SK-N-SH (cell line): Measurements from ENCODE around the gene CCDC88C. TPM values are rescaled to one million over a fixed set of nuclear protein-coding genes. Genes with fewer than 3 reads are reported as not detected.

Experiments used
- CTCF ChIA-PET: fragments of 300-600, 350-600 bp; formaldehyde crosslinking; extraction: SDS; loops from one replicate; lab custom pipeline; 2021; lab: Yijun Ruan, JAX
- POLR2A ChIA-PET: fragments of 350-600 bp; sonication (Branson Sonifier 250); formaldehyde crosslinking; extraction: SDS; loops from one replicate; lab custom pipeline; 2020; ENCODE audit warnings: antibody characterized with exemption, inconsistent platforms; lab: Yijun Ruan, JAX
- DNase-seq: peaks from one replicate; pipeline ENCODE4 v3.0.0; 2012
- H2AFZ ChIP-seq: fragments of 200-600 bp; sonication (generic); 2 replicates; pipeline ENCODE4 v1.8.1; 2016; ENCODE audit warnings: antibody characterized with exemption, mild to moderate bottlenecking, low read depth
- H3F3A ChIP-seq: fragments of 200-600 bp; sonication (generic); replicated peaks from 2 replicates; pipeline ENCODE3; 2016; ENCODE audit warnings: antibody characterized with exemption, mild to moderate bottlenecking; ENCODE audit not compliant: insufficient read depth
- H3K27ac ChIP-seq, 2 experiments: fragments of 200-500 bp in 1 of 2; fragments of 200-600 bp in 1 of 2; sonication (Bioruptor generic) in 1 of 2; sonication (generic), shearing (Covaris generic) in 1 of 2; 2 replicates each; pipeline versions ENCODE4 v1.5.1 to v1.6.1; 2014 to 2016; ENCODE audit warnings: low read depth in 2 of 2, inconsistent platforms in 1 of 2, low read length in 1 of 2, mild to moderate bottlenecking in 1 of 2, mixed read lengths in 1 of 2
- H3K27me3 ChIP-seq: fragments of 200-600 bp; sonication (generic), shearing (Covaris generic); 2 replicates; pipeline ENCODE4 v1.6.1; 2016; ENCODE audit warnings: mixed run types; ENCODE audit not compliant: insufficient read depth
- H3K36me3 ChIP-seq, 2 experiments: fragments of 200-500 bp in 1 of 2; fragments of 200-600 bp in 1 of 2; sonication (Bioruptor generic) in 1 of 2; sonication (generic) in 1 of 2; replicated peaks in 1 of 2; 2 replicates each; pipeline versions ENCODE3 to v1.5.1; 2014 to 2016; ENCODE audit warnings: low read length in 1 of 2, mild to moderate bottlenecking in 1 of 2; ENCODE audit not compliant: insufficient read depth in 2 of 2, control insufficient read depth in 1 of 2
- H3K4me1 ChIP-seq, 2 experiments: fragments of 200-500 bp in 1 of 2; fragments of 200-600 bp in 1 of 2; sonication (Bioruptor generic) in 1 of 2; sonication (generic), shearing (Covaris generic) in 1 of 2; 2 replicates each; pipeline versions ENCODE4 v1.5.1 to v1.6.1; 2014 to 2016; ENCODE audit warnings: low read depth in 1 of 2, low read length in 1 of 2, mixed run types in 1 of 2; ENCODE audit not compliant: insufficient read depth in 2 of 2, control insufficient read depth in 1 of 2
- H3K4me2 ChIP-seq: fragments of 200-600 bp; sonication (generic), shearing (Covaris generic); 2 replicates; pipeline ENCODE4 v1.6.1; 2017; ENCODE audit warnings: mixed run types
- H3K4me3 ChIP-seq, 2 experiments: fragments of 200-500 bp in 1 of 2; fragments of 200-600 bp in 1 of 2; sonication (Bioruptor generic) in 1 of 2; sonication (generic), shearing (Covaris generic) in 1 of 2; 2 replicates each; pipeline versions ENCODE4 v1.5.1 to v1.8.1; 2014 to 2016; ENCODE audit warnings: low read depth in 2 of 2, inconsistent platforms in 1 of 2, low read length in 1 of 2, mild to moderate bottlenecking in 1 of 2, mixed read lengths in 1 of 2, moderate library complexity in 1 of 2
- H3K79me2 ChIP-seq: fragments of 200-600 bp; sonication (generic); 2 replicates; pipeline ENCODE4 v1.8.1; 2017; ENCODE audit warnings: mild to moderate bottlenecking; ENCODE audit not compliant: insufficient read depth
- H3K9ac ChIP-seq: fragments of 200-600 bp; sonication (generic); 2 replicates; pipeline ENCODE4 v1.6.1; 2017; ENCODE audit warnings: mixed run types
- H3K9me2 ChIP-seq: fragments of 200-600 bp; sonication (generic); 2 replicates; pipeline ENCODE4 v1.6.1; 2017; ENCODE audit warnings: mixed run types
- H3K9me3 ChIP-seq: fragments of 200-600 bp; sonication (generic); 2 replicates; pipeline ENCODE4 v1.6.1; 2017; ENCODE audit warnings: mixed run types, mild to moderate bottlenecking, moderate library complexity
- H4K20me1 ChIP-seq: fragments of 200-600 bp; sonication (generic); 2 replicates; pipeline ENCODE4 v1.6.1; 2017; ENCODE audit warnings: mild to moderate bottlenecking, mixed run types; ENCODE audit not compliant: insufficient read depth
- CHD2 ChIP-seq: fragments of 150-350 bp; IDR thresholded peaks from 2 replicates; pipeline ENCODE4 v1.6.1; 2018; ENCODE audit warnings: low read length; ENCODE audit not compliant: partially characterized antibody
- ELF1 ChIP-seq: IDR thresholded peaks from 2 replicates; pipeline ENCODE4 v1.4.0; 2012
- EP300 ChIP-seq, 2 experiments: IDR thresholded peaks; 2 replicates each; pipeline versions ENCODE4 v1.4.0 to v1.6.1; 2012; ENCODE audit warnings: borderline replicate concordance in 1 of 2, low read depth in 1 of 2, low read length in 1 of 2
- FOXM1 ChIP-seq: IDR thresholded peaks from 2 replicates; pipeline ENCODE4 v1.4.0; 2012; ENCODE audit warnings: low read depth, mild to moderate bottlenecking
- GABPA ChIP-seq: IDR thresholded peaks from 2 replicates; pipeline ENCODE4 v1.4.0; 2012; ENCODE audit warnings: low read depth, mild to moderate bottlenecking
- GATA2 ChIP-seq: sonication (generic); formaldehyde crosslinking; IDR thresholded peaks from 2 replicates; pipeline ENCODE4 v1.5.0; 2020; ENCODE audit warnings: mild to moderate bottlenecking, missing genetic modification reagents
- JUND ChIP-seq: IDR thresholded peaks from 2 replicates; pipeline ENCODE4 v1.4.0; 2012
- MEF2A ChIP-seq: IDR thresholded peaks from 2 replicates; pipeline ENCODE4 v1.4.0; 2012; ENCODE audit warnings: low read depth, borderline replicate concordance
- NRF1 ChIP-seq: IDR thresholded peaks from 2 replicates; pipeline ENCODE4 v1.6.1; 2012; ENCODE audit warnings: low read depth, mild to moderate bottlenecking, low read length
- RAD21 ChIP-seq: IDR thresholded peaks from 2 replicates; pipeline ENCODE4 v1.6.1; 2012; ENCODE audit warnings: mild to moderate bottlenecking, low read length
- TAF1 ChIP-seq: IDR thresholded peaks from 2 replicates; pipeline ENCODE4 v1.6.1; 2012; ENCODE audit warnings: low read depth, mild to moderate bottlenecking, low read length, moderate library complexity, borderline replicate concordance
- YY1 ChIP-seq: IDR thresholded peaks from 2 replicates; pipeline ENCODE4 v1.4.0; 2012; ENCODE audit warnings: low read depth, mild to moderate bottlenecking
- WGBS: methylation state at CpG from one replicate; pipeline ENCODE4 v1.1.6; 2017; ENCODE audit warnings: low lambda C conversion rate; 5-methylcytosine and 5-hydroxymethylcytosine counted together
- polyA plus RNA-seq, 3 experiments: library from polyadenylated mRNA; depleted of rRNA; stranded (reverse); fragments of >200 nt; gene quantifications; 2 replicates each; pipeline ENCODE4 v1.2.3, GENCODE V29; 2012
- TF ChIP-seq, protein P1 (sequence below): IDR thresholded peaks from 2 replicates; pipeline ENCODE4 v1.4.0; 2012; ENCODE audit warnings: low read depth, borderline replicate concordance
- TF ChIP-seq, protein P2 (sequence below): IDR thresholded peaks from 2 replicates; pipeline ENCODE4 v1.4.0; 2012; ENCODE audit warnings: low read depth
- TF ChIP-seq, protein P3 (sequence below): fragments of 150-350 bp; IDR thresholded peaks from 2 replicates; pipeline ENCODE4 v1.6.1; 2017; ENCODE audit warnings: antibody characterized with exemption, low read length, low read depth, borderline replicate concordance
- TF ChIP-seq, protein P4 (sequence below): fragments of 150-350 bp; IDR thresholded peaks from 2 replicates; pipeline ENCODE4 v1.6.1; 2016; ENCODE audit warnings: mild to moderate bottlenecking, low read depth, low read length
- TF ChIP-seq, protein P5 (sequence below): fragments of 200-600 bp; sonication (generic); IDR thresholded peaks from 2 replicates; pipeline ENCODE4 v1.6.1; 2017; ENCODE audit warnings: antibody characterized with exemption, mild to moderate bottlenecking, moderate library complexity
- TF ChIP-seq, protein P6 (sequence below): IDR thresholded peaks from 2 replicates; pipeline ENCODE4 v1.6.1; 2012; ENCODE audit warnings: mild to moderate bottlenecking, low read depth, low read length, moderate library complexity

The CCDC88C gene
- polyA plus RNA-seq, 1 of the 3 experiments (the other 2 are of a cell fraction) = 0.39 TPM

DNA sequence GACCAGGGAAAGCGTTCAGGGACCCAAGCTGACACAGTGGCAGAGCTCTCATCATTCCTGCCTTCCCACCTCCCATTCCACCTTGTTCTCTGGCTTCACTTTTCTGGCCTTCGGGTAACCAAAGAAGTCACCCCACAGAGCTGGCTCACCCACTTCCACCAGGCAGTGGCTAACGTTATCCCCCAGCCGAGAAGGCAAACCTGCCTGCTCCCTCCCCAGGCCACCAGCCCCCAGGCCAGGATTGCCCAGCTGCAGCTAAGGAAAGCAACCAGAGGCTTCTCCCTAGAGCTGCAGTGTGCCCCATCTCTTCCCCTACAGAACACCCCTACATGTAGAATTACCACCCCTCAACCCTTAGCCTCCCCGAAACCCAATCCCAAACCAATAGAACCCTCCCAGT lies 22.2 kb downstream of the CCDC88C start (continued):
- TF ChIP-seq, protein P1, sequence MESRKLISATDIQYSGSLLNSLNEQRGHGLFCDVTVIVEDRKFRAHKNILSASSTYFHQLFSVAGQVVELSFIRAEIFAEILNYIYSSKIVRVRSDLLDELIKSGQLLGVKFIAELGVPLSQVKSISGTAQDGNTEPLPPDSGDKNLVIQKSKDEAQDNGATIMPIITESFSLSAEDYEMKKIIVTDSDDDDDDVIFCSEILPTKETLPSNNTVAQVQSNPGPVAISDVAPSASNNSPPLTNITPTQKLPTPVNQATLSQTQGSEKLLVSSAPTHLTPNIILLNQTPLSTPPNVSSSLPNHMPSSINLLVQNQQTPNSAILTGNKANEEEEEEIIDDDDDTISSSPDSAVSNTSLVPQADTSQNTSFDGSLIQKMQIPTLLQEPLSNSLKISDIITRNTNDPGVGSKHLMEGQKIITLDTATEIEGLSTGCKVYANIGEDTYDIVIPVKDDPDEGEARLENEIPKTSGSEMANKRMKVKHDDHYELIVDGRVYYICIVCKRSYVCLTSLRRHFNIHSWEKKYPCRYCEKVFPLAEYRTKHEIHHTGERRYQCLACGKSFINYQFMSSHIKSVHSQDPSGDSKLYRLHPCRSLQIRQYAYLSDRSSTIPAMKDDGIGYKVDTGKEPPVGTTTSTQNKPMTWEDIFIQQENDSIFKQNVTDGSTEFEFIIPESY = no peak
- TF ChIP-seq, protein P2, sequence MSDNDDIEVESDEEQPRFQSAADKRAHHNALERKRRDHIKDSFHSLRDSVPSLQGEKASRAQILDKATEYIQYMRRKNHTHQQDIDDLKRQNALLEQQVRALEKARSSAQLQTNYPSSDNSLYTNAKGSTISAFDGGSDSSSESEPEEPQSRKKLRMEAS = no peak
- TF ChIP-seq TAF1 (no peak), JUND (no peak), ELF1 (no peak)

DNA sequence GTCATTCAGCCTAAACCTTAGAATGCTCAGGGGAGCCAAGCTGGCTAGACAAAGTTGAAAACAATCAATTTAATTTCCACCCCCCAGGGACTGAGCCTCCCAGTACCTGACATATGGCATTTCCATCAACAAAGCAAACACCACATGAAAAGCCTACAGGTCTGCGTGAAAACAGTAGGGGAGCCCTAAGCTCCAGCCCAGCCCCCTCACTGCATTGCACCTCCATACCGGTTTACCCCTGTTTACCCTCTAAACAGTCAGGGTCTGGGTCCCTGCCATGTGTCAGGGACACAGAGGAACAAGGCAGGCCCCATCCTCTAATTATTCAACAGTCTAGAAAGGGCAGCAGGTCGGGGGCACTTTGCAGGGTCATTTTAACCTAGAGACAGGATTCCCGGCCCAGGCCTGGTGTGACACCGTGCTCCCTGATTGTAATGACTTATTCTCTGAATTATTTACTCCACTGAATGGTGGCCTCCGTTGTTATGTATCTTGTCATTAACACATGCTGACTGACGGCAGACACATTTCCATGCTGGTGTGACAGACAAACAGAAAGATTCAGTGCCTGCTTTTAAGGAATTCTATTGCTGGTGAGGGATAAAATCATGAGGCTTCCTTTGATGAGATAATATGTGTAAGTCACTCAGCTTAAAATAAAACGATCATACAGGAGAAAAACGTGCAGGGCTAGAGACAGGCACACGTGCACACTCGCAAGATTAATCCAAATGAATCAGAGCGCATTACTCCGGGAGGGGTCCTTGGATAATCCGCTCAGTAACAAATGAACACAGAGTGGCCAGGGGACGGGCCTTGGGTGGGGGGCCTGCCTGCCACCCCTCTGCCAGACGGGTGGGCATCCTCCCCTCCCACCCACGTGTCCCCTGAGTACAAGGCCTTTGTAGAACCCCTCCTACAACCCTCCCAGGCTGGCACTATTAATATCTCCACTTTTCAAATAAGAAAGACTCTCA lies 23.2 kb downstream of the CCDC88C start:
- Histone ChIP-seq H3K79me2 (no peaks in the 10 kb centered on the region), H4K20me1 (no peaks in the 10 kb centered on the region), H3K4me1 (peaks cover 0 to 32% of the 10 kb centered on the region in 2 experiments; a peak in 1 of 4 replicates), H3K9me3 (no peaks in the 10 kb centered on the region), H3K9me2 (no peaks in the 10 kb centered on the region), H3K36me3 (no peaks in the 10 kb centered on the region), H3K27ac (no peak overlapping the region), H3K4me3 (no peak overlapping the region), H2AFZ (no peak overlapping the region), H3K4me2 (no peak overlapping the region), H3F3A (no peaks in the 10 kb centered on the region), H3K27me3 (peaks cover 8% of the 10 kb centered on the region; the same call in 1 of the 2 replicates), H3K9ac (no peak overlapping the region)
- TF ChIP-seq GABPA (no peak), YY1 (no peak), CHD2 (no peak), TAF1 (no peak), RAD21 (no peak), MEF2A (no peak), EP300 (IDR thresholded peaks at IDR 0.05; ENCODE audit: borderline replicate concordance in 1 of 2, low read depth in 1 of 2, low read length in 1 of 2) (no peak), FOXM1 (no peak), GATA2 (no peak), ELF1 (no peak), NRF1 (no peak)
- TF ChIP-seq, protein P3, sequence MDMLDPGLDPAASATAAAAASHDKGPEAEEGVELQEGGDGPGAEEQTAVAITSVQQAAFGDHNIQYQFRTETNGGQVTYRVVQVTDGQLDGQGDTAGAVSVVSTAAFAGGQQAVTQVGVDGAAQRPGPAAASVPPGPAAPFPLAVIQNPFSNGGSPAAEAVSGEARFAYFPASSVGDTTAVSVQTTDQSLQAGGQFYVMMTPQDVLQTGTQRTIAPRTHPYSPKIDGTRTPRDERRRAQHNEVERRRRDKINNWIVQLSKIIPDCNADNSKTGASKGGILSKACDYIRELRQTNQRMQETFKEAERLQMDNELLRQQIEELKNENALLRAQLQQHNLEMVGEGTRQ = no peak
- TF ChIP-seq, protein P4, sequence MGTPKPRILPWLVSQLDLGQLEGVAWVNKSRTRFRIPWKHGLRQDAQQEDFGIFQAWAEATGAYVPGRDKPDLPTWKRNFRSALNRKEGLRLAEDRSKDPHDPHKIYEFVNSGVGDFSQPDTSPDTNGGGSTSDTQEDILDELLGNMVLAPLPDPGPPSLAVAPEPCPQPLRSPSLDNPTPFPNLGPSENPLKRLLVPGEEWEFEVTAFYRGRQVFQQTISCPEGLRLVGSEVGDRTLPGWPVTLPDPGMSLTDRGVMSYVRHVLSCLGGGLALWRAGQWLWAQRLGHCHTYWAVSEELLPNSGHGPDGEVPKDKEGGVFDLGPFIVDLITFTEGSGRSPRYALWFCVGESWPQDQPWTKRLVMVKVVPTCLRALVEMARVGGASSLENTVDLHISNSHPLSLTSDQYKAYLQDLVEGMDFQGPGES = no peak
- TF ChIP-seq, protein P5, sequence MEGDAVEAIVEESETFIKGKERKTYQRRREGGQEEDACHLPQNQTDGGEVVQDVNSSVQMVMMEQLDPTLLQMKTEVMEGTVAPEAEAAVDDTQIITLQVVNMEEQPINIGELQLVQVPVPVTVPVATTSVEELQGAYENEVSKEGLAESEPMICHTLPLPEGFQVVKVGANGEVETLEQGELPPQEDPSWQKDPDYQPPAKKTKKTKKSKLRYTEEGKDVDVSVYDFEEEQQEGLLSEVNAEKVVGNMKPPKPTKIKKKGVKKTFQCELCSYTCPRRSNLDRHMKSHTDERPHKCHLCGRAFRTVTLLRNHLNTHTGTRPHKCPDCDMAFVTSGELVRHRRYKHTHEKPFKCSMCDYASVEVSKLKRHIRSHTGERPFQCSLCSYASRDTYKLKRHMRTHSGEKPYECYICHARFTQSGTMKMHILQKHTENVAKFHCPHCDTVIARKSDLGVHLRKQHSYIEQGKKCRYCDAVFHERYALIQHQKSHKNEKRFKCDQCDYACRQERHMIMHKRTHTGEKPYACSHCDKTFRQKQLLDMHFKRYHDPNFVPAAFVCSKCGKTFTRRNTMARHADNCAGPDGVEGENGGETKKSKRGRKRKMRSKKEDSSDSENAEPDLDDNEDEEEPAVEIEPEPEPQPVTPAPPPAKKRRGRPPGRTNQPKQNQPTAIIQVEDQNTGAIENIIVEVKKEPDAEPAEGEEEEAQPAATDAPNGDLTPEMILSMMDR = no peak
- TF ChIP-seq, protein P6, sequence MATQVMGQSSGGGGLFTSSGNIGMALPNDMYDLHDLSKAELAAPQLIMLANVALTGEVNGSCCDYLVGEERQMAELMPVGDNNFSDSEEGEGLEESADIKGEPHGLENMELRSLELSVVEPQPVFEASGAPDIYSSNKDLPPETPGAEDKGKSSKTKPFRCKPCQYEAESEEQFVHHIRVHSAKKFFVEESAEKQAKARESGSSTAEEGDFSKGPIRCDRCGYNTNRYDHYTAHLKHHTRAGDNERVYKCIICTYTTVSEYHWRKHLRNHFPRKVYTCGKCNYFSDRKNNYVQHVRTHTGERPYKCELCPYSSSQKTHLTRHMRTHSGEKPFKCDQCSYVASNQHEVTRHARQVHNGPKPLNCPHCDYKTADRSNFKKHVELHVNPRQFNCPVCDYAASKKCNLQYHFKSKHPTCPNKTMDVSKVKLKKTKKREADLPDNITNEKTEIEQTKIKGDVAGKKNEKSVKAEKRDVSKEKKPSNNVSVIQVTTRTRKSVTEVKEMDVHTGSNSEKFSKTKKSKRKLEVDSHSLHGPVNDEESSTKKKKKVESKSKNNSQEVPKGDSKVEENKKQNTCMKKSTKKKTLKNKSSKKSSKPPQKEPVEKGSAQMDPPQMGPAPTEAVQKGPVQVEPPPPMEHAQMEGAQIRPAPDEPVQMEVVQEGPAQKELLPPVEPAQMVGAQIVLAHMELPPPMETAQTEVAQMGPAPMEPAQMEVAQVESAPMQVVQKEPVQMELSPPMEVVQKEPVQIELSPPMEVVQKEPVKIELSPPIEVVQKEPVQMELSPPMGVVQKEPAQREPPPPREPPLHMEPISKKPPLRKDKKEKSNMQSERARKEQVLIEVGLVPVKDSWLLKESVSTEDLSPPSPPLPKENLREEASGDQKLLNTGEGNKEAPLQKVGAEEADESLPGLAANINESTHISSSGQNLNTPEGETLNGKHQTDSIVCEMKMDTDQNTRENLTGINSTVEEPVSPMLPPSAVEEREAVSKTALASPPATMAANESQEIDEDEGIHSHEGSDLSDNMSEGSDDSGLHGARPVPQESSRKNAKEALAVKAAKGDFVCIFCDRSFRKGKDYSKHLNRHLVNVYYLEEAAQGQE = no peak
- CTCF ChIA-PET = interaction anchor here (1.5 to 3.7 kb wide), 2 partner anchors 9 to 70 kb away, joined by 3 to 11 read pairs; no protein-coding TSS in a partner anchor
- 54% methylated on average over 17 of the region's 17 CpGs for WGBS
- POLR2A ChIA-PET = no interaction called here
- DNase-seq = no peak
